Measurements from ENCODE around the gene CBX5. TPM values are rescaled to one million over a fixed set of nuclear protein-coding genes. Genes with fewer than 3 reads are reported as not detected.

CBX5 gene
- total and polyA plus RNA-seq, 9 of the 15 experiments (the other 6 are each of a cell fraction or from before 2014, with no cell fraction given): 32.6 to 102 (median 59.2) TPM

GRCh38 chr12:54279227-54279631 is 693 bp downstream of the CBX5 start (continued):
- TF ChIP-seq, protein P1, sequence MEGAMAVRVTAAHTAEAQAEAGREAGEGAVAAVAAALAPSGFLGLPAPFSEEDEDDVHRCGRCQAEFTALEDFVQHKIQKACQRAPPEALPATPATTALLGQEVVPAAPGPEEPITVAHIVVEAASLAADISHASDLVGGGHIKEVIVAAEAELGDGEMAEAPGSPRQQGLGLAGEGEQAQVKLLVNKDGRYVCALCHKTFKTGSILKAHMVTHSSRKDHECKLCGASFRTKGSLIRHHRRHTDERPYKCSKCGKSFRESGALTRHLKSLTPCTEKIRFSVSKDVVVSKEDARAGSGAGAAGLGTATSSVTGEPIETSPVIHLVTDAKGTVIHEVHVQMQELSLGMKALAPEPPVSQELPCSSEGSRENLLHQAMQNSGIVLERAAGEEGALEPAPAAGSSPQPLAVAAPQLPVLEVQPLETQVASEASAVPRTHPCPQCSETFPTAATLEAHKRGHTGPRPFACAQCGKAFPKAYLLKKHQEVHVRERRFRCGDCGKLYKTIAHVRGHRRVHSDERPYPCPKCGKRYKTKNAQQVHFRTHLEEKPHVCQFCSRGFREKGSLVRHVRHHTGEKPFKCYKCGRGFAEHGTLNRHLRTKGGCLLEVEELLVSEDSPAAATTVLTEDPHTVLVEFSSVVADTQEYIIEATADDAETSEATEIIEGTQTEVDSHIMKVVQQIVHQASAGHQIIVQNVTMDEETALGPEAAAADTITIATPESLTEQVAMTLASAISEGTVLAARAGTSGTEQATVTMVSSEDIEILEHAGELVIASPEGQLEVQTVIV (CRISPR knock-in tag; IDR thresholded peaks at IDR 0.05; ENCODE audit: borderline replicate concordance): no peak
- no peak for TF ChIP-seq ZNF143 (CRISPR knock-in tag; IDR thresholded peaks at IDR 0.05)
- TF ChIP-seq NELFE (IDR thresholded peaks at IDR 0.05; ENCODE audit: insufficient read depth, insufficient read length): no peak
- TF ChIP-seq ZKSCAN3 (CRISPR knock-in tag; IDR thresholded peaks at IDR 0.05): no peak
- TF ChIP-seq NFYB (IDR thresholded peaks at IDR 0.05; ENCODE audit: extremely low read depth, insufficient read length): no peak
- no peak for TF ChIP-seq CREBBP (IDR thresholded peaks at IDR 0.05; ENCODE audit: low read depth, low read length)
- TF ChIP-seq, protein P2, sequence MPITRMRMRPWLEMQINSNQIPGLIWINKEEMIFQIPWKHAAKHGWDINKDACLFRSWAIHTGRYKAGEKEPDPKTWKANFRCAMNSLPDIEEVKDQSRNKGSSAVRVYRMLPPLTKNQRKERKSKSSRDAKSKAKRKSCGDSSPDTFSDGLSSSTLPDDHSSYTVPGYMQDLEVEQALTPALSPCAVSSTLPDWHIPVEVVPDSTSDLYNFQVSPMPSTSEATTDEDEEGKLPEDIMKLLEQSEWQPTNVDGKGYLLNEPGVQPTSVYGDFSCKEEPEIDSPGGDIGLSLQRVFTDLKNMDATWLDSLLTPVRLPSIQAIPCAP (CRISPR knock-in tag; IDR thresholded peaks at IDR 0.05; ENCODE audit: borderline replicate concordance): no peak
- TF ChIP-seq LCOR (CRISPR knock-in tag; IDR thresholded peaks at IDR 0.05): no peak; the same call in 1 of the 2 replicates
- no peak for TF ChIP-seq STAT6 (CRISPR knock-in tag; IDR thresholded peaks at IDR 0.05)
- TF ChIP-seq ZFX (CRISPR knock-in tag; IDR thresholded peaks at IDR 0.05): no peak
- peak in 1 of 2 experiments; percentile 56 for TF ChIP-seq AFF1 (IDR thresholded peaks at IDR 0.05; ENCODE audit: low read depth in 1 of 2, partially characterized antibody in 2 of 2)
- no peak for TF ChIP-seq MAFK (IDR thresholded peaks at IDR 0.05; ENCODE audit: low read length)
- TF ChIP-seq ZNF707 (CRISPR knock-in tag; conservative IDR thresholded peaks at IDR 0.05): no peak
- no peak for TF ChIP-seq ARID3A (IDR thresholded peaks at IDR 0.05; ENCODE audit: borderline replicate concordance, low read depth, low read length)
- TF ChIP-seq, protein P3, sequence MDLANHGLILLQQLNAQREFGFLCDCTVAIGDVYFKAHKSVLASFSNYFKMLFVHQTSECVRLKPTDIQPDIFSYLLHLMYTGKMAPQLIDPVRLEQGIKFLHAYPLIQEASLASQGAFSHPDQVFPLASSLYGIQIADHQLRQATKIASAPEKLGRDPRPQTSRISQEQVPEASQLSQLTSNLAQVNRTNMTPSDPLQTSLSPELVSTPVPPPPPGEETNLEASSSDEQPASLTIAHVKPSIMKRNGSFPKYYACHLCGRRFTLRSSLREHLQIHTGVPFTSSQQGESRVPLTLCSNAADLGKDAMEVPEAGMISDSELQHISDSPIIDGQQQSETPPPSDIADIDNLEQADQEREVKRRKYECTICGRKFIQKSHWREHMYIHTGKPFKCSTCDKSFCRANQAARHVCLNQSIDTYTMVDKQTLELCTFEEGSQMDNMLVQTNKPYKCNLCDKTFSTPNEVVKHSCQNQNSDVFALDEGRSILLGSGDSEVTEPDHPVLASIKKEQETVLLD (IDR thresholded peaks at IDR 0.05): no peak
